Body of pancreas (tissue), 4 donors: Measurements from ENCODE around the gene RAB12.

ENCODE experiments used
- POLR2A ChIP-seq, 3 donors: fragments of 450-650 bp; IDR thresholded peaks; one replicate each; pipeline ENCODE4 v1.6.1; 2016; ENCODE audit warnings: antibody characterized with exemption in 3 of 3, mild to moderate bottlenecking in 2 of 3
- TF ChIP-seq, protein P1 (sequence below), 7 experiments: fragments of 450-650 bp in 4 of 7; fragments of 200-600 bp in 3 of 7; sonication (generic) in 3 of 7; IDR thresholded peaks; one replicate each; pipeline ENCODE4 v1.5.1; 2016 to 2019; ENCODE audit warnings: antibody characterized with exemption in 7 of 7

DNA sequence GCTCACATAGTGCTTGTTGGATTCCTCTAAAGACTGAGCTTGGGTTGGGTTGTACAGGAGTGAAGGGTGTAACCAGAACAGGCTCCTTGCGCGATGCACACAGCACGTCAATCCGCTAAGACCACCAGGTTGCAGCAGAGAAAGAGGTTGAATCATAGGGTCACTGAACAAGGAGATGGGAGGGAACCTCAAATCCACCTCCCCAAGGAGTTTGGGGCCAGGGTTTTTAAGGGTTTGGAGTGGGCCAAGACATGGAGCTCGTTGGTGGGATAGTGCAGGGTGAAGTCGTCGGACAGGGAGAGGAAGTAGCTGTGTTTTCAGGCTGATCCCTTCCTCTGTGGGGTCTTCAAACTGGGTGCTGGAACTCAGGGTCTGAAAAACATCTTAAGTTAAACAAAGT, 75.3 kb downstream of the RAB12 start:
- TF ChIP-seq POLR2A (IDR thresholded peaks at IDR 0.05), result no peak
- TF ChIP-seq, protein P1, sequence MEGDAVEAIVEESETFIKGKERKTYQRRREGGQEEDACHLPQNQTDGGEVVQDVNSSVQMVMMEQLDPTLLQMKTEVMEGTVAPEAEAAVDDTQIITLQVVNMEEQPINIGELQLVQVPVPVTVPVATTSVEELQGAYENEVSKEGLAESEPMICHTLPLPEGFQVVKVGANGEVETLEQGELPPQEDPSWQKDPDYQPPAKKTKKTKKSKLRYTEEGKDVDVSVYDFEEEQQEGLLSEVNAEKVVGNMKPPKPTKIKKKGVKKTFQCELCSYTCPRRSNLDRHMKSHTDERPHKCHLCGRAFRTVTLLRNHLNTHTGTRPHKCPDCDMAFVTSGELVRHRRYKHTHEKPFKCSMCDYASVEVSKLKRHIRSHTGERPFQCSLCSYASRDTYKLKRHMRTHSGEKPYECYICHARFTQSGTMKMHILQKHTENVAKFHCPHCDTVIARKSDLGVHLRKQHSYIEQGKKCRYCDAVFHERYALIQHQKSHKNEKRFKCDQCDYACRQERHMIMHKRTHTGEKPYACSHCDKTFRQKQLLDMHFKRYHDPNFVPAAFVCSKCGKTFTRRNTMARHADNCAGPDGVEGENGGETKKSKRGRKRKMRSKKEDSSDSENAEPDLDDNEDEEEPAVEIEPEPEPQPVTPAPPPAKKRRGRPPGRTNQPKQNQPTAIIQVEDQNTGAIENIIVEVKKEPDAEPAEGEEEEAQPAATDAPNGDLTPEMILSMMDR (IDR thresholded peaks at IDR 0.05), result no peak
